PC-3 (cell line): ENCODE results near the gene GRHPR.

Experiments used
- EZH2 ChIP-seq: fragments of 300-600 bp; sonication (generic); IDR thresholded peaks from one replicate; pipeline ENCODE4 v1.6.1; 2017; ENCODE audit warnings: antibody characterized with exemption, mild to moderate bottlenecking, low read length; ENCODE audit not compliant: unreplicated experiment
- TF ChIP-seq, protein P1 (sequence below): fragments of 300-600 bp; sonication (generic); conservative IDR thresholded peaks from 2 replicates; pipeline ENCODE4 v1.5.1; 2017; ENCODE audit warnings: antibody characterized with exemption, low read depth, mild to moderate bottlenecking, low read length

DNA sequence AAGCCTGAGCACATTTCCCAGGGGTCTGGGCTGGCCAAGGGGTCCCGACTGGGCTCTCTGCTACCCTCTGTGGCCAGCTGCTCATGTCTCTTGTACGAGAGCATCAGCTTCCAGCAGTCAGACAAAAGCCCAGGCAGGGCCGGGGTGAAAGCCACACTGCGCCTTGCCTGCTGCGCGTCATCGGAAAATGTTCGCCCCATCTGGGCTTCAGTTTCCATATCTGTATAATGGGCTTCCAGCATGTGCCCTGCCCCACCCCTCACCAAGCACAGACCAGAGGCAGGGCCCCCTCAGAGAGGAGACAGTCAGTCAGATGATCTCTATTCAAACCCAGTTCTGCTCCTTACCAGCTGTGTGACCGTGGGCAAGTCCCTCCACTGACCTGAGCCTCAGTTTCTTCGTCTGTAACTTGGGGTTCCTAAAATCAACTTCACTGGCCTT is 8.0 kb upstream of the GRHPR start:
- TF ChIP-seq, protein P1, sequence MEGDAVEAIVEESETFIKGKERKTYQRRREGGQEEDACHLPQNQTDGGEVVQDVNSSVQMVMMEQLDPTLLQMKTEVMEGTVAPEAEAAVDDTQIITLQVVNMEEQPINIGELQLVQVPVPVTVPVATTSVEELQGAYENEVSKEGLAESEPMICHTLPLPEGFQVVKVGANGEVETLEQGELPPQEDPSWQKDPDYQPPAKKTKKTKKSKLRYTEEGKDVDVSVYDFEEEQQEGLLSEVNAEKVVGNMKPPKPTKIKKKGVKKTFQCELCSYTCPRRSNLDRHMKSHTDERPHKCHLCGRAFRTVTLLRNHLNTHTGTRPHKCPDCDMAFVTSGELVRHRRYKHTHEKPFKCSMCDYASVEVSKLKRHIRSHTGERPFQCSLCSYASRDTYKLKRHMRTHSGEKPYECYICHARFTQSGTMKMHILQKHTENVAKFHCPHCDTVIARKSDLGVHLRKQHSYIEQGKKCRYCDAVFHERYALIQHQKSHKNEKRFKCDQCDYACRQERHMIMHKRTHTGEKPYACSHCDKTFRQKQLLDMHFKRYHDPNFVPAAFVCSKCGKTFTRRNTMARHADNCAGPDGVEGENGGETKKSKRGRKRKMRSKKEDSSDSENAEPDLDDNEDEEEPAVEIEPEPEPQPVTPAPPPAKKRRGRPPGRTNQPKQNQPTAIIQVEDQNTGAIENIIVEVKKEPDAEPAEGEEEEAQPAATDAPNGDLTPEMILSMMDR: no peak
- TF ChIP-seq EZH2: no peak
